Upper lobe of right lung (tissue), 1 donor: Measurements from ENCODE around the gene LAMA2. TPM values are rescaled to one million over a fixed set of nuclear protein-coding genes. Genes with fewer than 3 reads are reported as not detected.

Experiments
- ATAC-seq: fragments of 200-7000 bp; cut with Tn5 transposase; one replicate; pipeline ENCODE4 v1.9.1; 2020; ENCODE audit warnings: mild to moderate bottlenecking, moderate library complexity
- DNase-seq: peaks from one replicate; pipeline ENCODE4 v3.0.0-alpha.2; 2020
- H3K27ac ChIP-seq: fragments of 200-600 bp; one replicate; pipeline ENCODE4 v1.8.0; 2022
- H3K27me3 ChIP-seq: fragments of 200-600 bp; one replicate; pipeline ENCODE4 v1.8.0; 2022; ENCODE audit warnings: mild to moderate bottlenecking
- H3K36me3 ChIP-seq: fragments of 200-600 bp; one replicate; pipeline ENCODE4 v1.8.0; 2022
- H3K4me1 ChIP-seq: fragments of 200-600 bp; one replicate; pipeline ENCODE4 v1.8.0; 2022
- H3K4me3 ChIP-seq: fragments of 200-600 bp; one replicate; pipeline ENCODE4 v1.8.0; 2022; ENCODE audit warnings: mild to moderate bottlenecking
- H3K9me3 ChIP-seq: fragments of 200-600 bp; one replicate; pipeline ENCODE4 v1.8.0; 2022
- CTCF ChIP-seq: fragments of 200-600 bp; IDR thresholded peaks from one replicate; pipeline ENCODE4 v1.8.0; 2022; ENCODE audit warnings: antibody characterized with exemption
- intact Hi-C: fragments of 100-400 bp; cut with DNase I; formaldehyde crosslinking; loops from one replicate; pipeline ENCODE4 v1.11.0; 2022
- total RNA-seq: library from RNA; stranded (reverse); fragmentation: NEBNext Ultra II Directional; extraction: Animal tissue kit (Norgen Biotek cat#: 25700); gene quantifications from one replicate; pipeline ENCODE4 v1.2.1, GENCODE V29; 2021
- donor health status: DM: no; HTN: yes; CAD: no; lungs with severe emphysema.

The LAMA2 gene
- total RNA-seq, 1 donor from 2014 or later: 42.1 TPM

GRCh38 chr6:129124347-129124746, 241.4 kb downstream of the LAMA2 start:
- H3K27me3 ChIP-seq: no peaks in the 10 kb centered on the region
- H3K4me3 ChIP-seq: no peak overlapping the region
- H3K36me3 ChIP-seq: no peaks in the 10 kb centered on the region
- no peak for DNase-seq
- intact Hi-C loops: no loop called here
- no peak for TF ChIP-seq CTCF
- no peaks in the 10 kb centered on the region for H3K4me1 ChIP-seq
- H3K9me3 ChIP-seq: no peaks in the 10 kb centered on the region
- no peak overlapping the region for H3K27ac ChIP-seq
- no peak for ATAC-seq

GRCh38 chr6:129130106-129130505, 247.2 kb downstream of the LAMA2 start:
- H3K4me3 ChIP-seq: no peak overlapping the region
- H3K4me1 ChIP-seq: no peaks in the 10 kb centered on the region
- intact Hi-C loops: no loop called here
- no peaks in the 10 kb centered on the region for H3K27me3 ChIP-seq
- ATAC-seq (no peak), DNase-seq (no peak)
- H3K9me3 ChIP-seq: no peaks in the 10 kb centered on the region
- TF ChIP-seq CTCF: no peak
- H3K36me3 ChIP-seq: no peaks in the 10 kb centered on the region
- H3K27ac ChIP-seq: peak overlapping the region; percentile 27

GRCh38 chr6:129130959-129131681, 248.2 kb downstream of the LAMA2 start:
- H3K27me3 ChIP-seq: no peaks in the 10 kb centered on the region
- ATAC-seq (peak; percentile 59), DNase-seq (no peak)
- H3K4me1 ChIP-seq: no peaks in the 10 kb centered on the region
- intact Hi-C loops: no loop called here
- H3K4me3 ChIP-seq: no peak overlapping the region
- TF ChIP-seq CTCF: no peak
- H3K9me3 ChIP-seq: no peaks in the 10 kb centered on the region
- H3K27ac ChIP-seq: no peak overlapping the region
- no peaks in the 10 kb centered on the region for H3K36me3 ChIP-seq

DNA sequence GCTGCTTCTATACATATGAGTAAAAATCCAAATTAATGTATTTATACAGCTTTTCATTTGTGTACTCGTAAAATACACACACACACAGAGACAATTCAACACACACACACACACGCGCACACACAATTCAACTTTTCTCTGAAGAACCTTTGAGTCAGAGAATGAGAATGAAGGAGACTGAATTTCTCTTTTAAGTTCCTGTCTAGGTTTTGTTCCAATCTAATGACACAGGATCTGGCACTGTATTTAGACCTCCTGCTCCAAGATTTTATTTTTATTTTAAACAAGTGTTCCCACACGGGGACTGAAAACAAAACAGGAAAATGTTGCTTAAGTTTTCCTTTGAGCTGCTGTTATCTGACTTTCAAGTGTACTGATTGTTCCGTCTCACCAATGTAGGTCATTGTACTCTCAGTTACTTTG, 250.8 kb downstream of the LAMA2 start:
- no peak for TF ChIP-seq CTCF
- DNase-seq (no peak), ATAC-seq (no peak)
- no peaks in the 10 kb centered on the region for H3K36me3 ChIP-seq
- no peaks in the 10 kb centered on the region for H3K27me3 ChIP-seq
- no peaks in the 10 kb centered on the region for H3K9me3 ChIP-seq
- no peaks in the 10 kb centered on the region for H3K4me1 ChIP-seq
- intact Hi-C loops: no loop called here
- H3K27ac ChIP-seq: peak overlapping the region; percentile 32
- H3K4me3 ChIP-seq: no peak overlapping the region

DNA sequence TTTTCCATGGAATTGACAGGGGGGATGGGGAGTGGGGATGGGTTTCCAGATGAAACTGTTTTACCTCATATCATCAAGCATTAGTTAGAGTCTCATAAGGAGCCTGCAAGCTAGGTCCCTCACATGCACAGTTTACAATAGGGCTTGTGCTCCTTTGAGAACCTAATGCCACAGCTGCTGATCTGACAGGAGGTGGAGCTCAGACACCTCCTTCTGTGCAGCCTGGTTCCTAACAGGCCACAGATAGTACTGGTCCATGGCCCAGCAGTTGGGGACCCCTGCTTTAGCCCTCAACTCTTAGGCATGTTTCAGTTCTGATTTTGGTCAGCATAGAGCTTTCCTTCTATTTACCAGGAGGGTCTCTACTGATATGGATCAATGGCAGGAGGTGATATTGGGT, 251.6 kb downstream of the LAMA2 start:
- DNase-seq (no peak), ATAC-seq (no peak)
- H3K4me1 ChIP-seq: no peaks in the 10 kb centered on the region
- peak overlapping the region; percentile 60 for H3K27ac ChIP-seq
- TF ChIP-seq CTCF: no peak
- intact Hi-C loops: no loop called here
- H3K36me3 ChIP-seq: no peaks in the 10 kb centered on the region
- no peak overlapping the region for H3K4me3 ChIP-seq
- no peaks in the 10 kb centered on the region for H3K9me3 ChIP-seq
- no peaks in the 10 kb centered on the region for H3K27me3 ChIP-seq

GRCh38 chr6:129135451-129135850, 252.5 kb downstream of the LAMA2 start:
- TF ChIP-seq CTCF: no peak
- Histone ChIP-seq H3K27me3 (no peaks in the 10 kb centered on the region), H3K27ac (peak overlapping the region; percentile 60), H3K9me3 (no peaks in the 10 kb centered on the region), H3K36me3 (no peaks in the 10 kb centered on the region), H3K4me1 (no peaks in the 10 kb centered on the region), H3K4me3 (no peak overlapping the region)
- no peak for ATAC-seq
- no peak for DNase-seq
- intact Hi-C loops: no loop called here
